ENCODE measurements around the gene VSTM1. TPM values are rescaled to one million over a fixed set of nuclear protein-coding genes. Genes with fewer than 3 reads are reported as not detected.

VSTM1 gene, protein sequence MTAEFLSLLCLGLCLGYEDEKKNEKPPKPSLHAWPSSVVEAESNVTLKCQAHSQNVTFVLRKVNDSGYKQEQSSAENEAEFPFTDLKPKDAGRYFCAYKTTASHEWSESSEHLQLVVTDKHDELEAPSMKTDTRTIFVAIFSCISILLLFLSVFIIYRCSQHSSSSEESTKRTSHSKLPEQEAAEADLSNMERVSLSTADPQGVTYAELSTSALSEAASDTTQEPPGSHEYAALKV
- 0.48 TPM in 1 of 2 replicates, not detected in the other for total RNA-seq (2021)
- long read RNA-seq, result 0 reads

GRCh38 chr19:54063350-54064116 is at the start of gene VSTM1:
Gene VSTM1, minus strand, starts transcription at chr19:54063897. Its CDS starts 120 bp downstream, at chr19:54063777.
- no peak within 1 kb of the TSS for H2AFZ ChIP-seq (ENCODE audit: low read length)
- H2BK5ac ChIP-seq (ENCODE audit: insufficient read length, low read length), result no peak within 1 kb of the TSS
- no peak within 1 kb of the TSS for H3K9ac ChIP-seq (ENCODE audit: extremely low read depth, insufficient read length, low read length)
- no peak within 1 kb of the TSS for H2BK15ac ChIP-seq (ENCODE audit: low read depth, low read length)
- H3K27ac Mint-ChIP-seq, result no peak within 1 kb of the TSS; a peak in 1 of 7 replicates
- H3K36me3 Mint-ChIP-seq (ENCODE audit: insufficient read depth in 1 of 3, low read depth in 3 of 3), result no peaks in the 10 kb centered on the region
- H3K23ac ChIP-seq (ENCODE audit: insufficient read length, low read depth, low read length), result no peak within 1 kb of the TSS
- H3K27me3 Mint-ChIP-seq (ENCODE audit: low read depth), result peaks cover 2% of the 10 kb centered on the region; the same call in 1 of the 2 replicates
- H3T11ph ChIP-seq (ENCODE audit: low read length), result no peak within 1 kb of the TSS
- no peaks in the 10 kb centered on the region for H3K23me2 ChIP-seq (ENCODE audit: insufficient read length, low read depth, low read length, poor library complexity, severe bottlenecking)
- no peaks in the 10 kb centered on the region for H3K27me3 ChIP-seq (ENCODE audit: insufficient read depth, low read length)
- no peak within 1 kb of the TSS for H3K27ac ChIP-seq (ENCODE audit: insufficient read length, low read depth, low read length)
- WGBS (ENCODE audit: extremely low coverage, insufficient read length, low lambda C conversion rate), result no CpG with 5 or more reads among the region's 34 CpGs
- H3K4ac ChIP-seq (ENCODE audit: low read depth, low read length), result no peak within 1 kb of the TSS
- H3K4me2 ChIP-seq (ENCODE audit: insufficient read depth, insufficient read length, low read length), result no peak within 1 kb of the TSS
- H3K9me3 ChIP-seq (ENCODE audit: control insufficient read depth, low read depth, low read length), result no peaks in the 10 kb centered on the region
- no peaks in the 10 kb centered on the region for H3K79me2 ChIP-seq (ENCODE audit: insufficient read depth, low read length)
- no peak within 1 kb of the TSS for H2BK120ac ChIP-seq (ENCODE audit: low read depth, low read length, poor library complexity, severe bottlenecking)
- TF ChIP-seq, protein P1, sequence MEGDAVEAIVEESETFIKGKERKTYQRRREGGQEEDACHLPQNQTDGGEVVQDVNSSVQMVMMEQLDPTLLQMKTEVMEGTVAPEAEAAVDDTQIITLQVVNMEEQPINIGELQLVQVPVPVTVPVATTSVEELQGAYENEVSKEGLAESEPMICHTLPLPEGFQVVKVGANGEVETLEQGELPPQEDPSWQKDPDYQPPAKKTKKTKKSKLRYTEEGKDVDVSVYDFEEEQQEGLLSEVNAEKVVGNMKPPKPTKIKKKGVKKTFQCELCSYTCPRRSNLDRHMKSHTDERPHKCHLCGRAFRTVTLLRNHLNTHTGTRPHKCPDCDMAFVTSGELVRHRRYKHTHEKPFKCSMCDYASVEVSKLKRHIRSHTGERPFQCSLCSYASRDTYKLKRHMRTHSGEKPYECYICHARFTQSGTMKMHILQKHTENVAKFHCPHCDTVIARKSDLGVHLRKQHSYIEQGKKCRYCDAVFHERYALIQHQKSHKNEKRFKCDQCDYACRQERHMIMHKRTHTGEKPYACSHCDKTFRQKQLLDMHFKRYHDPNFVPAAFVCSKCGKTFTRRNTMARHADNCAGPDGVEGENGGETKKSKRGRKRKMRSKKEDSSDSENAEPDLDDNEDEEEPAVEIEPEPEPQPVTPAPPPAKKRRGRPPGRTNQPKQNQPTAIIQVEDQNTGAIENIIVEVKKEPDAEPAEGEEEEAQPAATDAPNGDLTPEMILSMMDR (conservative IDR thresholded peaks at IDR 0.05), result no peak
- H4K5ac ChIP-seq (ENCODE audit: insufficient read length, low read depth, low read length), result no peak within 1 kb of the TSS
- H2BK20ac ChIP-seq (ENCODE audit: low read depth, low read length, poor library complexity, severe bottlenecking), result no peak within 1 kb of the TSS
- no peak within 1 kb of the TSS for H3K56ac ChIP-seq (ENCODE audit: insufficient read length, low read depth, low read length)
- DNase-seq, result no peak
- no peaks in the 10 kb centered on the region for H3K79me1 ChIP-seq (ENCODE audit: insufficient read depth, low read depth, low read length, poor library complexity, severe bottlenecking)
- no peaks in the 10 kb centered on the region for H4K20me1 ChIP-seq (ENCODE audit: control insufficient read depth, insufficient read depth, insufficient read length)
- no peak within 1 kb of the TSS for H4K91ac ChIP-seq (ENCODE audit: insufficient read length, low read depth, low read length)
- H4K8ac ChIP-seq (replicated peaks; ENCODE audit: insufficient read length, low read depth, low read length), result no peak within 1 kb of the TSS
- no peaks in the 10 kb centered on the region; the same call in 1 of the 2 replicates for H3K4me1 ChIP-seq (ENCODE audit: insufficient read depth, low read length)
- no peak within 1 kb of the TSS for H3K4me3 Mint-ChIP-seq
- no peaks in the 10 kb centered on the region; a peak in 1 of 5 replicates for H3K9me3 Mint-ChIP-seq
- no peak within 1 kb of the TSS for H2AK5ac ChIP-seq (ENCODE audit: insufficient read length, low read length)
- no peak within 1 kb of the TSS for H3K14ac ChIP-seq (ENCODE audit: insufficient read depth, low read length)
- H3K18ac ChIP-seq (ENCODE audit: insufficient read length, low read depth, low read length), result no peak within 1 kb of the TSS
- H2BK12ac ChIP-seq (ENCODE audit: insufficient read length, low read depth, low read length), result no peak within 1 kb of the TSS
- peaks cover 2 to 6% of the 10 kb centered on the region in 2 experiments; a peak in 3 of 4 replicates for H3K4me1 Mint-ChIP-seq
